Tibial nerve (tissue), 4 donors: ENCODE data around the gene SLC6A17. TPM values are rescaled to one million over a fixed set of nuclear protein-coding genes. Genes with fewer than 3 reads are reported as not detected.

Experiments
- DNase-seq, 2 donors: peaks; one replicate each; pipeline ENCODE4 v3.0.0-alpha.2; 2019; ENCODE audit warnings: low spot score in 2 of 2
- H3K27ac ChIP-seq, 4 donors: fragments of 200-600 bp; sonication (generic) in 3 of 4; one replicate each; pipeline ENCODE4 v1.5.1; 2017 to 2019; ENCODE audit warnings: mild to moderate bottlenecking in 1 of 4
- H3K27me3 ChIP-seq, 2 donors: fragments of 200-600 bp; sonication (generic) in 1 of 2; one replicate each; pipeline versions ENCODE4 v1.5.1 to v1.6.0; 2017 to 2019
- H3K36me3 ChIP-seq, 3 donors: fragments of 200-600 bp; sonication (generic); one replicate each; pipeline ENCODE4 v1.5.1; 2018 to 2019
- H3K4me1 ChIP-seq, 4 donors: fragments of 200-600 bp; sonication (generic) in 3 of 4; one replicate each; pipeline ENCODE4 v1.5.1; 2017 to 2019
- H3K4me3 ChIP-seq, 4 donors: fragments of 200-600 bp; sonication (generic) in 3 of 4; one replicate each; pipeline ENCODE4 v1.5.1; 2017 to 2019; ENCODE audit warnings: mild to moderate bottlenecking in 1 of 4, moderate library complexity in 1 of 4
- H3K9me3 ChIP-seq, 4 donors: fragments of 200-600 bp; sonication (generic) in 3 of 4; one replicate each; pipeline ENCODE4 v1.5.1; 2017 to 2019
- CTCF ChIP-seq, 5 experiments: fragments of 200-600 bp in 3 of 5; fragments of 450-650 bp in 2 of 5; sonication (generic) in 3 of 5; IDR thresholded peaks; one replicate each; pipeline ENCODE4 v1.5.1; 2016 to 2019; ENCODE audit warnings: antibody characterized with exemption in 5 of 5, mild to moderate bottlenecking in 3 of 5, moderate library complexity in 2 of 5
- EP300 ChIP-seq, 2 donors: sonication (generic); formaldehyde crosslinking; IDR thresholded peaks; one replicate each; pipeline ENCODE4 v1.6.1; 2017; ENCODE audit warnings: antibody characterized with exemption in 2 of 2, mild to moderate bottlenecking in 1 of 2
- POLR2A ChIP-seq, 2 donors: fragments of 450-650 bp; IDR thresholded peaks; one replicate each; pipeline ENCODE4 v1.6.1; 2017; ENCODE audit warnings: antibody characterized with exemption in 2 of 2, mild to moderate bottlenecking in 2 of 2, moderate library complexity in 2 of 2
- WGBS, 2 donors: methylation state at CpG; one replicate each; pipeline ENCODE4 v1.1.5; 2018; 5-methylcytosine and 5-hydroxymethylcytosine counted together
- total RNA-seq, 4 donors: library from RNA; depleted of rRNA; stranded (reverse); fragments of >200 nt; gene quantifications; one replicate each; pipeline ENCODE4 v1.1.0, GENCODE V29; 2016

The SLC6A17 gene
- total RNA-seq, 4 donors from 2014 or later: under 0.01 to 0.22 TPM; not detected in 2

GRCh38 chr1:110155878-110156522 lies 5.7 kb downstream of the SLC6A17 start:
- H3K4me1 ChIP-seq: peaks cover 0 to 6% (median under 1%) of the 10 kb centered on the region in 4 donors
- 15 to 18% methylated on average over 7 of the region's 7 CpGs for WGBS, 2 donors
- no peaks in the 10 kb centered on the region for H3K9me3 ChIP-seq
- H3K27ac ChIP-seq: no peak overlapping the region
- TF ChIP-seq POLR2A (IDR thresholded peaks at IDR 0.05): no peak
- TF ChIP-seq EP300 (IDR thresholded peaks at IDR 0.05): no peak
- no peak for TF ChIP-seq CTCF (IDR thresholded peaks at IDR 0.05)
- DNase-seq: peak; percentile 32 to 58
- no peak overlapping the region for H3K4me3 ChIP-seq
- peaks cover 0 to 29% of the 10 kb centered on the region in 2 donors for H3K27me3 ChIP-seq
- no peaks in the 10 kb centered on the region for H3K36me3 ChIP-seq

GRCh38 chr1:110158261-110158660 lies 8.0 kb downstream of the SLC6A17 start:
- 82 to 84% methylated on average over 5 of the region's 5 CpGs for WGBS, 2 donors
- Histone ChIP-seq H3K9me3 (no peaks in the 10 kb centered on the region), H3K4me3 (no peak overlapping the region), H3K4me1 (no peaks in the 10 kb centered on the region), H3K27ac (no peak overlapping the region), H3K36me3 (no peaks in the 10 kb centered on the region), H3K27me3 (peaks cover 0 to 8% of the 10 kb centered on the region in 2 donors)
- DNase-seq: no peak
- TF ChIP-seq POLR2A (IDR thresholded peaks at IDR 0.05): no peak
- no peak for TF ChIP-seq CTCF (IDR thresholded peaks at IDR 0.05)
- no peak for TF ChIP-seq EP300 (IDR thresholded peaks at IDR 0.05)

- Histone ChIP-seq H3K9me3 (no peaks in the 10 kb centered on the region), H3K27me3 (peaks cover 0 to 8% of the 10 kb centered on the region in 2 donors), H3K36me3 (no peaks in the 10 kb centered on the region), H3K4me3 (no peak overlapping the region), H3K27ac (no peak overlapping the region), H3K4me1 (no peaks in the 10 kb centered on the region)
- DNase-seq: no peak
- TF ChIP-seq CTCF (IDR thresholded peaks at IDR 0.05): no peak
- TF ChIP-seq POLR2A (IDR thresholded peaks at IDR 0.05): no peak
- TF ChIP-seq EP300 (IDR thresholded peaks at IDR 0.05): no peak
- WGBS, 2 donors: 41 to 43% methylated on average over 2 of the region's 2 CpGs
These were observed 8.9 kb downstream of the SLC6A17 start for GRCh38 chr1:110159168-110159567.

GRCh38 chr1:110160538-110161100 lies 10.3 kb downstream of the SLC6A17 start:
- Histone ChIP-seq H3K9me3 (no peaks in the 10 kb centered on the region), H3K27me3 (peaks cover 0 to 8% of the 10 kb centered on the region in 2 donors), H3K36me3 (no peaks in the 10 kb centered on the region), H3K4me3 (no peak overlapping the region), H3K27ac (no peak overlapping the region), H3K4me1 (no peaks in the 10 kb centered on the region)
- DNase-seq: no peak
- TF ChIP-seq EP300 (IDR thresholded peaks at IDR 0.05): no peak
- no peak for TF ChIP-seq POLR2A (IDR thresholded peaks at IDR 0.05)
- no peak for TF ChIP-seq CTCF (IDR thresholded peaks at IDR 0.05)
- WGBS, 2 donors: 53 to 59% methylated on average over 10 of the region's 10 CpGs

- TF ChIP-seq POLR2A (IDR thresholded peaks at IDR 0.05) (no peak), EP300 (IDR thresholded peaks at IDR 0.05) (no peak), CTCF (IDR thresholded peaks at IDR 0.05) (no peak)
- H3K4me3 ChIP-seq: no peak overlapping the region
- no peaks in the 10 kb centered on the region for H3K9me3 ChIP-seq
- H3K4me1 ChIP-seq: no peaks in the 10 kb centered on the region
- 77 to 89% methylated on average over 3 of the region's 3 CpGs for WGBS, 2 donors
- no peak overlapping the region for H3K27ac ChIP-seq
- DNase-seq: no peak
- no peaks in the 10 kb centered on the region for H3K36me3 ChIP-seq
- H3K27me3 ChIP-seq: peaks cover 0 to 8% of the 10 kb centered on the region in 2 donors
These were observed 10.9 kb downstream of the SLC6A17 start for GRCh38 chr1:110161165-110161564.
